Mucosa of stomach (tissue), 1 donor: ENCODE results near the gene PLBD2.

ENCODE experiments used
- H3K27me3 ChIP-seq: one replicate; pipeline ENCODE4 v1.7.0; 2013; ENCODE audit warnings: mild to moderate bottlenecking, low read length; ENCODE audit not compliant: control insufficient read depth, insufficient read depth
- H3K36me3 ChIP-seq: one replicate; pipeline ENCODE4 v1.7.0; 2013; ENCODE audit warnings: low read length; ENCODE audit not compliant: control insufficient read depth, insufficient read depth
- H3K4me1 ChIP-seq: one replicate; pipeline ENCODE4 v1.7.0; 2013; ENCODE audit warnings: mild to moderate bottlenecking, low read length; ENCODE audit not compliant: control insufficient read depth, insufficient read depth
- H3K4me3 ChIP-seq: one replicate; pipeline ENCODE4 v1.7.0; 2013; ENCODE audit warnings: low read length
- H3K9ac ChIP-seq: one replicate; pipeline ENCODE4 v1.7.0; 2013; ENCODE audit warnings: mild to moderate bottlenecking, low read length, moderate library complexity
- H3K9me3 ChIP-seq: one replicate; pipeline ENCODE4 v1.7.0; 2013; ENCODE audit warnings: mild to moderate bottlenecking, low read length, moderate library complexity; ENCODE audit not compliant: control insufficient read depth
- donor health status: Pancreatic carcinoma.

PLBD2 gene

GRCh38 chr12:113326775-113327395, 31.5 kb upstream of the PLBD2 start:
- no peaks in the 10 kb centered on the region for H3K27me3 ChIP-seq
- no peaks in the 10 kb centered on the region for H3K4me1 ChIP-seq
- no peak overlapping the region for H3K9ac ChIP-seq
- no peak overlapping the region for H3K4me3 ChIP-seq
- H3K36me3 ChIP-seq, result no peaks in the 10 kb centered on the region
- no peaks in the 10 kb centered on the region for H3K9me3 ChIP-seq

DNA sequence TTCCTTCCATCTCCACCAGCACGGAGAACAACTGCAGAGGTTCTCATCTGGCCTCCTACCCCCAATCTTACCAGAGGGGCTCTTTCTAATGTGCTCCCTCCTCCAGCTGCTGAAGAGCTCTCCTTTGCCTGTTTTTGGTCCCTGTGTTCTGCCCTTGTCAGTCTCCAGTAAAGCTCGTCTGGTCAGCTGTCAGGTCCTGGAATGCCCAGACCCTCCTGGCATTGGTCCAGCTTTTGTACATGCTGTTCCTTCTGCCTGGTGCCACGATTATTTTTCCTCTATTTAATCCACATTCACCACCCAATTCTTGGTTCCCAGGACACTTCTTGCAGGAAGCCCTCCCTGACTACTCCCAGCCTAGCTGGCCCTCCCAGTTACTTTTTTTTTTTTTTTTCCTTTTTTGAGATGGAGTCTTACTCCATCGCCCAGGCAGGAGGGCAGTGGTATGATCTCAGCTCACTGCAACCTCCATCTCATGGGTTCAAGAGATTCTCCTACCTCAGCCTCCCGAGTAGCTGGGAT, 30.0 kb upstream of the PLBD2 start:
- Histone ChIP-seq H3K9ac (no peak overlapping the region), H3K4me3 (no peak overlapping the region), H3K4me1 (peaks cover 8% of the 10 kb centered on the region), H3K27me3 (no peaks in the 10 kb centered on the region), H3K9me3 (no peaks in the 10 kb centered on the region), H3K36me3 (no peaks in the 10 kb centered on the region)

GRCh38 chr12:113329022-113329790, 29.2 kb upstream of the PLBD2 start:
- peaks cover 13% of the 10 kb centered on the region for H3K4me1 ChIP-seq
- H3K4me3 ChIP-seq, result no peak overlapping the region
- no peaks in the 10 kb centered on the region for H3K27me3 ChIP-seq
- no peaks in the 10 kb centered on the region for H3K36me3 ChIP-seq
- H3K9me3 ChIP-seq, result no peaks in the 10 kb centered on the region
- H3K9ac ChIP-seq, result no peak overlapping the region

DNA sequence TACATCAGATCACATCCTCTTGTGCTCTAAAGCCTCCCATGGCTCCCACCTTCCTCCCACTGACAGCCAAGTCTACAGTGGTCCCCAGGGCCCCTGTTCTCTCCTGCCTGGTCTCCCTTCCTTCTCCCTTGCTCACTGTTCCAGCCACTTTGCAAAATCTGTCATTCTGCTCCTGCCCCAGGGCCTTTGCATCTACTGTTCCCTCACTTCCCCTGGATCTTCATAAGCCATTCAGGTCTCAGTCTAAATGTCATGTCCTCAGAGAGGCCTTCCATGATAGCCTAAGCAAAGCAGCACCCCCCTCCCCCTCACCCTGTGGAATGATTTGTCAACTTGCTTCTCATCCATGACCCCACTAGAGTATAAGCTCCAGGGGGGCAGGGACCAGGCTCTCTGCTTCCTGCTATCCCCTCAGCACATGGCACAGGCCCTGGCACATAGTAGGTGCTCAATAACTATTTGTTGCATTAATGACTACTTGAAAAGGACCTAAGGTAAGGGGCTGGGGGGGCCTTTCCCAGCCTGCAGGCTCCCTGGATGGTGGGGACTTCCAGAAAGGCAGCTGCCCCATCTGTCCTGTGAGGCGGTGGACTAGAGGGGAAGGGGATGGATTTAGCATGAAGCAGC, 28.5 kb upstream of the PLBD2 start:
- Histone ChIP-seq H3K4me1 (peaks cover 13% of the 10 kb centered on the region), H3K27me3 (no peaks in the 10 kb centered on the region), H3K9ac (no peak overlapping the region), H3K9me3 (no peaks in the 10 kb centered on the region), H3K4me3 (no peak overlapping the region), H3K36me3 (no peaks in the 10 kb centered on the region)

DNA sequence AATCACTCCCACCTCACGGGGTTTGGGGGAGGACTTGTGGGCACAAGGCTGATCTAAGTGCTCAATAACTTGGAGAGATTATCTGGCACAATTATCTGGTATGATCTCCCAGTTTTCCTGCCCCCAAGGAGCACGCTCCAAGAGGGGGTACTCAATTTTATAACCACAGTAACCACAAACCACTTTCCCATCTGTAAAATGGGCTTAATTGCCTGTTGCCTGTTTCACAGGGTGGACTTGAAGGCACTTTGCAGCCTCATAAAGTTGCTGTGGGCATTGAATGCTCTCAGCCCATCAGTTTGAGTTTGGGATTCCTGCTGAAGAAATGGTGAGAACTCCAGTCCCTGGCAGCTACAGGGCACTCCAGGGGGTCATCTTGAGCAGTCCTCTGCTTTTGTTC, 27.9 kb upstream of the PLBD2 start:
- Histone ChIP-seq H3K9ac (no peak overlapping the region), H3K27me3 (no peaks in the 10 kb centered on the region), H3K36me3 (no peaks in the 10 kb centered on the region), H3K9me3 (no peaks in the 10 kb centered on the region), H3K4me3 (no peak overlapping the region), H3K4me1 (peaks cover 13% of the 10 kb centered on the region)

- Histone ChIP-seq H3K36me3 (no peaks in the 10 kb centered on the region), H3K4me3 (no peak overlapping the region)
Measured at GRCh38 chr12:113332688-113333417, 25.5 kb upstream of the PLBD2 start.

GRCh38 chr12:113333418-113333750, 25.0 kb upstream of the PLBD2 start:
- Histone ChIP-seq H3K4me1 (peaks cover 13% of the 10 kb centered on the region), H3K9ac (no peak overlapping the region), H3K9me3 (no peaks in the 10 kb centered on the region), H3K27me3 (no peaks in the 10 kb centered on the region), H3K4me3 (no peak overlapping the region), H3K36me3 (no peaks in the 10 kb centered on the region)

More at GRCh38 chr12:113332688-113333417, 25.5 kb upstream of the PLBD2 start:
- Histone ChIP-seq H3K9me3 (no peaks in the 10 kb centered on the region), H3K27me3 (no peaks in the 10 kb centered on the region), H3K9ac (no peak overlapping the region), H3K4me1 (peaks cover 13% of the 10 kb centered on the region)

GRCh38 chr12:113333877-113334785, 24.3 kb upstream of the PLBD2 start:
- Histone ChIP-seq H3K27me3 (no peaks in the 10 kb centered on the region), H3K4me1 (peaks cover 13% of the 10 kb centered on the region), H3K4me3 (peak overlapping the region; percentile 92), H3K9me3 (no peaks in the 10 kb centered on the region), H3K36me3 (no peaks in the 10 kb centered on the region), H3K9ac (peak overlapping the region; percentile 76)

- peaks cover 13% of the 10 kb centered on the region for H3K4me1 ChIP-seq
- no peaks in the 10 kb centered on the region for H3K36me3 ChIP-seq
Measured at GRCh38 chr12:113334786-113335539, 23.4 kb upstream of the PLBD2 start, which contains the start of gene SLC8B1. Gene SLC8B1 (minus strand): TSS chr12:113335109. CDS start chr12:113332878, 2,231 bp downstream.

GRCh38 chr12:113339540-113339939, 18.8 kb upstream of the PLBD2 start:
- Histone ChIP-seq H3K4me3 (no peak overlapping the region), H3K4me1 (no peaks in the 10 kb centered on the region), H3K27me3 (no peaks in the 10 kb centered on the region)

More at GRCh38 chr12:113334786-113335539, 23.4 kb upstream of the PLBD2 start, which contains the start of gene SLC8B1:
- Histone ChIP-seq H3K27me3 (no peaks in the 10 kb centered on the region), H3K9me3 (no peaks in the 10 kb centered on the region), H3K4me3 (peak within 1 kb of the TSS; percentile 92), H3K9ac (peak within 1 kb of the TSS; percentile 76)

More at GRCh38 chr12:113339540-113339939, 18.8 kb upstream of the PLBD2 start:
- Histone ChIP-seq H3K9me3 (no peaks in the 10 kb centered on the region), H3K9ac (no peak overlapping the region), H3K36me3 (no peaks in the 10 kb centered on the region)
